LNCaP clone FGC (cell line): ENCODE data around the gene MXD3.

Experiments
- DNase-seq: peaks from one replicate; pipeline ENCODE4 v3.0.0-alpha.2; 2011; ENCODE audit warnings: low read depth
- H3K4me3 ChIP-seq: 2 replicates; pipeline ENCODE4 v1.5.1; 2011; ENCODE audit warnings: mild to moderate bottlenecking, low read depth, low read length, control low read depth
- TF ChIP-seq, protein P1 (sequence below): IDR thresholded peaks from 2 replicates; pipeline ENCODE4 v1.5.1; 2012; ENCODE audit warnings: mild to moderate bottlenecking; ENCODE audit not compliant: control insufficient read depth, insufficient read depth; ENCODE audit errors: extremely low read depth

The MXD3 gene

DNA sequence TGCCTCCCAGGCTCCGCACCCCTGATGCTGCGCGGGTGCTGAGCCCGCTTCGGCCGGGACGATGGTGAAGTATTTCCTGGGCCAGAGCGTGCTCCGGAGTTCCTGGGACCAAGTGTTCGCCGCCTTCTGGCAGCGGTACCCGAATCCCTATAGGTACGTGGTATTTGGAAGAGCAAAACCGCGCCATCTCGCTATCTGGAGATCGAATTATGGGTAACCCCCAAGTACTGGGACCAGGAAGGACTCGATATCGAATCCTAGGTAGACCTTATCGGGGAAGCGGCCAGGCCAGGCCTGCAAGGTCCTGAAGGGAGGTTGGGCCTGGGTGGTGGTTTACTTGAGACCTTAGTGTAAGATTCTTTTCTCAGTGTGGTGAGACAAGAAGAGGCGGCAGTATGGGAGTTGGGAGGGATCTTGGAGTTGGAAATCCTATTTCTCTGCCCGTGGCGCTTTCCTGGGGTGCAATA lies 7.7 kb downstream of the MXD3 start:
- DNase-seq = no peak
- H3K4me3 ChIP-seq = peak overlapping the region; percentile 91
- TF ChIP-seq, protein P1, sequence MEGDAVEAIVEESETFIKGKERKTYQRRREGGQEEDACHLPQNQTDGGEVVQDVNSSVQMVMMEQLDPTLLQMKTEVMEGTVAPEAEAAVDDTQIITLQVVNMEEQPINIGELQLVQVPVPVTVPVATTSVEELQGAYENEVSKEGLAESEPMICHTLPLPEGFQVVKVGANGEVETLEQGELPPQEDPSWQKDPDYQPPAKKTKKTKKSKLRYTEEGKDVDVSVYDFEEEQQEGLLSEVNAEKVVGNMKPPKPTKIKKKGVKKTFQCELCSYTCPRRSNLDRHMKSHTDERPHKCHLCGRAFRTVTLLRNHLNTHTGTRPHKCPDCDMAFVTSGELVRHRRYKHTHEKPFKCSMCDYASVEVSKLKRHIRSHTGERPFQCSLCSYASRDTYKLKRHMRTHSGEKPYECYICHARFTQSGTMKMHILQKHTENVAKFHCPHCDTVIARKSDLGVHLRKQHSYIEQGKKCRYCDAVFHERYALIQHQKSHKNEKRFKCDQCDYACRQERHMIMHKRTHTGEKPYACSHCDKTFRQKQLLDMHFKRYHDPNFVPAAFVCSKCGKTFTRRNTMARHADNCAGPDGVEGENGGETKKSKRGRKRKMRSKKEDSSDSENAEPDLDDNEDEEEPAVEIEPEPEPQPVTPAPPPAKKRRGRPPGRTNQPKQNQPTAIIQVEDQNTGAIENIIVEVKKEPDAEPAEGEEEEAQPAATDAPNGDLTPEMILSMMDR = no peak

DNA sequence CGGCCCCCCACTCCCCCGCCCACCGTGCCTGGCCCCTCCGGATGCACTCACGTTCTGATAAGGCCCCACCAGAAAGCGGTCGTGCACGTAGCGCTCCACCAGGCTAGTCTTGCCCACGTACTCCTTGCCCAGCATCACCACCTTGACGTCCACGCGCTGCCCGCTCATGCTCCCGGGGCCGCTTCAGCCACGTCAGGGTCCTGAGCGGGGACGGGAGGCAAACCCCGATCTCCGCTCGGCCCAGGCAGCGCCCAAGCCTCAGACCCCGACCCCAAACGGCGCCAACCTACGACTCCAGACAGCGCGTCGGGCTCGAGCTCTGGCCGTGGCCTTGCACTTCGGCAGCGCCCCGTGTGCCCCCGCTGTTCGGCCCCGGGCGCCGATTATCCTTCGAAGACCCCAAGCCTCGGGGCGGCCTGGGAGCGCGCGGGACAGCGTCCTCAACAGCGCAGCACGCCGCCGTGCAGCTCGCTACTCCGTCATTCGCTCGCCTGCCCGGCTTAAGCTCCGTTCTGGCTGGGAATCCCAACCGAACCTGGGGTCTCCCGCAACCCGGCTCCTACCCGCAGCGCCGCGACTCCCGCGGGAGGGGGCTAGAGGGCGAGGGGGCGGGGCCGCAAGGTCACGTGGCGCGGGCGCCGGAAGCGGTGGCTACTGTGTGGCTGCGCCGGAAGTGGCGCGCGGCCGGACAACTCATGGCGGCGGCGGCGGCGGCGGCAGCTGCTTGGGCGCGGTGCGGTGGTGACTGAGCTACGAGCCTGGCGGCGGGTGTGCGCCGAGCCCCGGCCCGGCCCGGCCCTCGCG lies 8.4 kb downstream of the MXD3 start, which contains the start of the genes PRELID1 and RAB24:
Gene PRELID1 (plus strand): TSS at position 679 of the 804 bp plus-strand sequence. CDS start 187 bp downstream, outside the sequence.
Gene RAB24 (minus strand): TSS at position 599 of the 804 bp plus-strand sequence. CDS start 431 bp downstream, at position 168.
- peak within 1 kb of the TSS; percentile 91 for H3K4me3 ChIP-seq
- no peak for DNase-seq
- TF ChIP-seq, protein P1 = peak; percentile 47

DNA sequence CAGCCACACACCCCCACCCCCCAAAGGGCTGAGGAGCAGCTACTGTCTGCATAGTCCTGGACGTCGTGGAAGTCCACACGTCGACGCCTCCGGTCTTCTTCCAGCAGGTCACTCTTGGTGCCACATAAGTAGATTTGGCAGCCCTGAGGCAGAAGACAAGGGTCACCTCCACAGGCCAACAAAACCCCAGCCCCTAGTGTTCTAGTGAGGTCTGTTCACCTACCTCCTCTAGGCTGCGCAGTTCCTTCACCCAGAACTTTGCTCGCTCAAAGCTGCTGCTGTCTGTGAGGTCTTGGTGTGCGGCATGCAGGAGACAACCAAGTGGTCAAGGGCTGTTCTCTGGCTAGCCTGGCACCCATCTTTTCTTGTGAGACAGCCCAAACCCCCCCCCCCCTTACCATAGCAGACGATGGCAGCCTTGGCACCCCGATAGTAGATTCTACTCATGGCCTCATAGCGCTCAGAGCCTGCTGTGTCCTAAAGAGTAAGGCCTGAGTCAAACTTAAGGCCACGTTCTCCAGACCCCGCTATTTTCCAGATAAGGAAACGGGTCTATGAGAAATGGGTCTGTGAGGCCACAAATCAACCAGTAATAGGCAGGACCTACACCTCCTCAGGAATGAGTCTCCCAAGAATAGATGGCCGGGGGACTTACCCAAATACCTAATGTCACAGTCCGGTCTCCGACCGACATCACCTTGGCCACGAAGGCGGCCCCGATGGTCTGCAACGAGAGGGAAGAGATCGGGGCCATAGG lies 9.2 kb downstream of the MXD3 start:
- no peak for DNase-seq
- TF ChIP-seq, protein P1 = no peak
- H3K4me3 ChIP-seq = peak overlapping the region; percentile 91

DNA sequence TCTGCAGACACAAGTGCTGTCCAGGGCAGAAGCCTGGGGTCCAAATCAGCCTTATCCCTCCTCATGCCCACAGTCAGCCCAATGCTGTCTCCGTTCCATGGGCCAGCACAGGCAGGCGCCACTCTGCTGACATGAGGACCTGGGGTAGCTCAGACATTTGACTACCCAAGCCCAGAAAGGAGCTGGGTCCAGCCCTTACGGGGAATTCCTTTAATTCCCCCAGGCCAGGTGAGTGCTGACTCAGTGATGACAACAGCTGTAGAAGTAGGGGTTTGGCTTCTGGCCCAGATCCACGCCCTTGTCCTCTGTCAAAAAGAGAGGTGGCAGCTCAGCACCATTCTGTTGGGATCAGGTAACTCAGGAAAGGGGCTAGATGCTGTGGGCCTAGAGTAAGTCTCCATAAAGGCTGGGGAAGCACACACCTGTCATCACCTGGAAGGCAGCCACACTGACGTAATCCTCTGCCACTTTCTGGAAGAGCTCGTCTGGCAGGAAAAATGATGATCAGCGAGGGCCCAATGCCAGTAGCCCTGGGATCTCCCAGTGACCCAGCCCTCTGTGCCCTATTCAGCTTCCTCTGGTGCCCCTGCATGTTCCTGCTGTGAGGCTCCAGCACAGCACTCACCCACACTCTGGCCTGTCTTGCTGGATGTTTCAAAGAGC lies 10.1 kb downstream of the MXD3 start:
- peak; percentile 96 for DNase-seq
- peak overlapping the region; percentile 91 for H3K4me3 ChIP-seq
- TF ChIP-seq, protein P1 = no peak

DNA sequence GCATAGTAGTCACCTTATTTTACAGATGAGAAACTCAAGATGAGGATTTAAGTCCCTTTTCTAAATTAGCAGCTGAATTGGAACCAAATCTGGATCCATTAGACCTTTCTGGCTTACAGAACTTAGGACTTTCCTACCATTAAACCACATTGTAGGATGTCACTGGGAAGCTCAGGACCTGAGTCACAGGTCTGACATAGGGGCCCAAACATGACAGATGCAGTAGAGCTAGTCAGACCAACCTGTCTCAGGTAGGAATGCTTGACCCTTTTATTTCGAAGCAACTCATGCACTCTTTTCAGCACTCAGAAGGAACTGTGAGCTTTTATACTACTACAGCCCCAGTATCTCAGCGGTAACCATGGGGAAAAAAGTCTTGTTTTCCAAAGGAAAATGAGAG lies 10.7 kb downstream of the MXD3 start:
- H3K4me3 ChIP-seq = no peak overlapping the region
- DNase-seq = no peak
- TF ChIP-seq, protein P1 = no peak

DNA sequence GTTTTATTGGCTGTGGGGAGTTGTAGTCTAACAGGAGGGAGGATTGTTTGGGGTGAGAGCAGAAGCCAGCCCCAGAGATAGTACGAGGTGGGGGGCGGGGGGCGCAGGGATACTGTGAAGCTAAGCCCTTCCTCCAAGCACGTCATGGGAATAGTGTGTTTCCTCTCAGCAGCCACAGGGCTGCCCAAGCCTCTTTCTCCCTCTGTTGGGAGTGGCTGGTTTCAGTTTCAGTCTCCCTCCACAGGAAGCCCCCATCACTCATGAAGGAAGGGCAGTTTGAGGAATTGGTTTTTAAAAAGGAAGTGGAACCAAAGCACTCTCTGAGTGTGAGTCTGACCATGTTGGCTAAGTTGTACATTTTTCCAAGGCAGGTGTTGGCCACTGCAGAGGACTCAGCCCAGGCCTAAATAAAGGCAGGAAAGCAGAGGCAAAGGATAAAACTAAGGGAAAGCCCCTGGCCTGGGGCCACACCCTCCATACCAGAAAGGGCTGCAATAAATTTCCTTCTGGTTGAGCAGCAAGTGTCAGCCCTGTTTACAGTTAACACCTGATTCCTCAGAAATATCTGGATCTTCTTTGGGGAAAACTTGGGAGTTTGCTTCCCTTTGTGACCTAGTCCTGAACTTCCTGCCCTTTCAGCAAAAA lies 11.3 kb downstream of the MXD3 start:
- DNase-seq = no peak
- H3K4me3 ChIP-seq = no peak overlapping the region

More for the DNA sequence above, 11.3 kb downstream of the MXD3 start:
- TF ChIP-seq, protein P1 = no peak
